HG03575 (cell line): ENCODE results near the gene PRSS33.

Source experiments
- ATAC-seq: cut with Tn5 transposase; IDR thresholded peaks from one replicate; pipeline ENCODE4 v1.9.1; 2021; ENCODE audit not compliant: unreplicated experiment, insufficient number of reproducible peaks, low FRiP score; ENCODE audit errors: extremely low read depth

Gene PRSS33

GRCh38 chr16:2768403-2769089 is 18.8 kb downstream of the PRSS33 start:
- no peak for ATAC-seq

- no peak for ATAC-seq
These were observed 19.5 kb downstream of the PRSS33 start for GRCh38 chr16:2767891-2768290.

- no peak for ATAC-seq
These were observed 20.1 kb downstream of the PRSS33 start for GRCh38 chr16:2767140-2767731.

- no peak for ATAC-seq
These were observed 20.8 kb downstream of the PRSS33 start for GRCh38 chr16:2766430-2767139.

- ATAC-seq: no peak
These were observed 21.6 kb downstream of the PRSS33 start for GRCh38 chr16:2765462-2766404.

- no peak for ATAC-seq
These were observed 22.6 kb downstream of the PRSS33 start for GRCh38 chr16:2764718-2765117.

GRCh38 chr16:2763173-2763572 is 24.2 kb downstream of the PRSS33 start:
- ATAC-seq: no peak

- ATAC-seq: no peak
These were observed 24.6 kb downstream of the PRSS33 start for GRCh38 chr16:2762711-2763110.

GRCh38 chr16:2761886-2762583 is 25.3 kb downstream of the PRSS33 start:
- no peak for ATAC-seq

- no peak for ATAC-seq
These were observed 25.9 kb downstream of the PRSS33 start for GRCh38 chr16:2761472-2761871.

GRCh38 chr16:2757344-2757743 is 30.0 kb downstream of the PRSS33 start:
- no peak for ATAC-seq

GRCh38 chr16:2756288-2757015 is 30.9 kb downstream of the PRSS33 start:
- ATAC-seq: no peak

- no peak for ATAC-seq
These were observed 32.2 kb downstream of the PRSS33 start for GRCh38 chr16:2755158-2755557.

- ATAC-seq: no peak
These were observed 33.7 kb downstream of the PRSS33 start for GRCh38 chr16:2753733-2754020.

- ATAC-seq: no peak
These were observed 34.3 kb downstream of the PRSS33 start for GRCh38 chr16:2752850-2753732.

GRCh38 chr16:2752035-2752849 is 35.1 kb downstream of the PRSS33 start, which contains the start of gene SRRM2:
Gene SRRM2, plus strand, starts transcription at chr16:2752638. Its CDS starts 3,727 bp downstream, at chr16:2756365.
- ATAC-seq: peak; percentile 38
